NOMO-1 treated with dmso at 0.1 percent for 144 hours (cell line): ENCODE data around the gene SUSD3.
A peak's percentile ranks its signal among the peaks of the same experiment; 100 is the strongest.

Source experiments
- DNase-seq: peaks from one replicate; lab custom pipeline; 2025; ENCODE audit not compliant: unreplicated experiment; lab: John Stamatoyannopoulos, UW

SUSD3 gene

DNA sequence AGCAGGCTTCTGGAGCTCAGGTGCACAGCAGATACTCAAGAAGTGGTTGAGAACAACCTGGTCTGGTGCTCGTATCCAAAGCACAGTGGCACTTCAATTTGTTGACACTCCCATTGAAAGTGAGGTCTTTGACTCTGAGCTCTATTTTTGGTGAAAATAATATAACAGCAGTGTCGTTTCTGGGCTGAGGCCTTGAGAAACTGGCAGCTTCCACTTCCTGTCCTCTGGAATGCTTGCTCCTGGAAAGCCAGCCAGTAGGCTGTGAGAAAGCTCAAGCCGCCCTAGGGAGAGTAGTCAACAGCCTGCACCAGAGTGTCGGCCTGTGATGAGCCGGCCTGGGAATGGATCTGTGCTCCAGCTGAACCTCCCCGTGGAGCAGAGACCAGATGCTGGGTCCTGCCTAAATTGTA is 6.8 kb upstream of the SUSD3 start:
- no peak for DNase-seq

DNA sequence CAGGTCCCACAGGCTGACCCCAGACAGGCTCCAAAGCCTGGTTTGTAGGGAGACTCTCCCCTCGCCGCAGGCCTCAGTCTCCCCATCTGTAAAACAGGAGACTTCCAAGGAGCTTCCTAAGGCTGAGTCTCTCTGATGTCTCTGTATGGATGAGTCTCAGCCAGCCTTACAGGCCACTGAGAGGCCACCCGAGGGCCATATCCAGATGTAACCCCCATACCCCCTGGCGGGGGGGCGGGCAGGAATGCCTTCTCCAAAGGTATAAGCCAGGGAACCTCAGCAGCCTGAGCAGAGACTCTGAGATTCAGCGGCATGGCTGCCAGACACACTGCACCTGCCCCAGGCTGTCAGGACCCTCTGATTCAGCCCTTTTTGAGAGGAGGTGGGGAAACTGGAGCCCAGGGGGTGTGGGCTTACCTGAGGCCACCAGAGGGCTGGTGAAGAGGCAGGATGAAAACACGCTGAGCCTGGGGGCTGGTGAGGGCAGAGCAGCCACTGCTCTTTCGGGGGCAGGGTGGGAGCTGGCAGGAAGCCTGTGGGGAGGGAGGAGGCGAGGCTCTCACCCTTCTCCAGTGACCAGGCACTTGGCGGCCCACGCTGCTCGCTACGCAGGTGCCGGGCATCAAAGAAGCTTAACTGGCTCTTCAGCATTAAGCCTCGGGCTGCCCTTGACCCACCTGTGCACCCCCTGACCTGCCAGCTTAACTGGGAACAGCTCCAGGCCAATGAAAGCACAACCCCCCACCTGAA is 5.5 kb upstream of the SUSD3 start:
- no peak for DNase-seq

DNA sequence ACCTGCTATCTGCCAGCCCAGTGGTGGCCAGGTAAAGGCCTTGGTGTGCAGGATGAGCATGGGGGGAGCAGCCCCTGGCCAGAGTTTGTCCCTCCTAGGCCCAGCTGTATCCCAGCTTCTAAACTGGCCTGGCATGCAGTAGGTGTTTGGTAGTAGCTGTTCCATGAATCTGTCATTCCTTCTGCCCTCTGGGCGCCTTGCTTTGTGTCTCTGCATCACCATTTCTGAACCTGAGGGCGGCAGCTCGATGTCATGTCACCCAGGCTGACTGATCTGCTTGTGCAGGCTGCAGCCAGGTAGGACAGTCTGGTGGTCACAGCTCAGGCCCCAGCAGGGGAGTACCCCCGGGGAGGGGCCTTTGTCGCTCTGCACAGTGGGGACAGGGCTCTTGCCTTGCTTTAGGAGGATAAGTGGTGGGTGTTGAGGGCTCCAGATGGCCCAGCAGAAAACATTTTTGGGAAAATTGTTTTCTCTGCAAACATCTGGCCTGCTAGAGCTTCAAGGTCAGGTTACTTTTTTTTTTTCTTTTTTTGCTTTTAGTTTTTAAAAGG is 4.6 kb upstream of the SUSD3 start:
- DNase-seq, result no peak

DNA sequence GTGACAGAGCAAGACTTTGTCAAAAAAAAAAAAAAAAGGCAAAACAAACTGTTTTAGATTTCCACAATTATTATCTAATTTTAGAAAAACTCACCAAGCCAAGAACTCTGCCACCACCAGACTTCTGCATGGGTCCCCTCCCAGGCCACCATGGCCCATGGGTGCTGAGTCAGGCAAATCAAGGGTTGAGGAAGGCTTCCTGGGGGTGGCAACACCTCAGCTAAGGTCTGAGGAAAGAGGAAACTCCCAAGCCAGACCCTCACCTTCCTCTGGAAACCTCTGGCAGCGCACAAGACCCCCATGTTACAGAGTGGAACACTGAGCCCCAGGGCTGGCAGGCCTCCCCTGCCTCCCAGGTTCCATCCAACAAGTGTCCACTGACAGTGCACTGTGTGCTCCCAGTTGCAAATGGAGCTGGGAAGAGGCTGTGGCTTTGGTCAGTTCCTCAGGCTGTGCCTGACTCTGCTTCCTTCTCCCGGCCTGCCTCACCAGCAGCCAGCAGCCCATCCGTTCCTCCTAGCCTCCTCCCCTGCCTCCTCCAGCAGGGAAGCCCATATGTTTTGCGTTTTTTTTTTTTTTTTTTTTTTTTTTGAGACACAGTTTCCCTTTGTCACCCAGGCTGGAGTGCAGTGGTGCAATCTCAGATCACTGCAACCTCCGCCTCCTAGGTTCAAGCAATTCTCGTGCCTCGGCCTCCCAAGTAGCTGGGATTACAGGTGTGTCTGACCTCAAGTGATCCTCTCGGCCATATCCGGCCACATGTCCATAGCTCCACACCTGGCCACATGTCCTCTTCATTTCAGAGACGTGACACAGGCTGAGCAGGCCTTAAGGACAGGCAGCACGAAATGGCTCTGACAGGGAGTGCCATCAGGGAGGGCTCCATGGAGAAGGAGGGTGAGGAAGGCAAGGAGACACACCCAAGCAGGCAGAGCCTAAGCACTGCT is 3.5 kb upstream of the SUSD3 start:
- DNase-seq, result no peak

DNA sequence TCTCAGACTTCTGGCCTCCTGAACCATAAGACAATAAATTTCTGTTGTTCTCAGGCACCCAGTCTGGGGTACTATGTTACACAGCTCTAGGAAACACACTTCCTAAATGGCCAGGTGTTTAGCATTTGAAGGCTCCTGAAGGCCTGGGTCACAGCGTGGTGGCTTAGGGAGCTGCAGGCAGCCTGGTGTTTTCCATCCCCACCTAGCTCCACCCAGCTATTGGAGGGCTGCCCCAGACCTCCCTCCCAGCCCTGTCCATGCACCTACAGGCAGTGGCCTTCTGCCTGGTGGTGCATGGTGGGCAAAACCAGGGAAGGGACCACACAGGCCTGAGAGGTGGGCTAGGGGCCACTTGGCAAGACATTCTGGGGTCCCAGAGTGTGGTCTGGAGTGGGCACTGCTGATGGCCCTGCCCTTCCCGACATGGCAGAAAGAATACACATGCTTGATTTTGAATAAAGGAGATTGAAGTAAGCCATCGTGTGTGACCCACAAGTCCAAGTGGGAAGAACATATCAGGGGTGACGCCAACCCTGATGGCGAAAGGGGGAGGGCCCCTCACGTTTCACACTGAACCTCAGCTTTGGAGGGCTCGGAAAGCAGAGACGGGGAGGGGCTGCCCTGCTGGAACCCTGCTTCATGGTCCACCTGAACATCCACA is 1.3 kb upstream of the SUSD3 start:
- DNase-seq, result no peak

DNA sequence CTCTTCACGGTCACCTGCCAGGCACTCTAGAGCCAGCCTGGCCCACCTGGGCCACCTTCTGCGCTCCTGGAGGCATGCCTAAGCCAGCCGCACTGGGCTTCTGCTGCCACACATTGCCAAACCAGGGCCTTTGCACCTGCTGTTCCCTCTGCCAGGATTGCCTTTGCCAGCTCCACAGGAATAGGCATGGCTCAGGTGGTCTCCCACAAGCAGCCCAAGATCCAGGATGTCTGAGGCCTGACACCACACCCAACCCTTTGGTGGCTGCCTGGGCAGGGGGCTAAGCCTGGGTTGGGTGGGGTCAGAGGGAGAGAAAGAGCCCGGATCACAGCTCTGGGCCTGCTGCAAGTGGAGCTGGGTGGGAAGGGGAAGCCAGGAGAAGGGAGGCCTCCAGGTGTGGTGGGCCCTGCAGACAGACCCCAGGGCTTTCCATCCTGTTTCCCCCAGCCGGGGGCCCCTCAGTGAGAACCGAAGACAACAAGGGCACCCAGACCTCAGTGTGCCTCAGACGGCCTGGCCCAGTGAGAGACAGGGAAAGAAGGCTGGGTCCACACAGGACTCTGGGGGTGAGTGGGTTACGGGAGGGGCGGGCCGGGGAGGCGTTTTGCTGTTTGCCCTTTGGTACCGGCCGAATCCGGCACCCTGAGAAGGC is 672 bp upstream of the SUSD3 start:
- DNase-seq, result no peak

DNA sequence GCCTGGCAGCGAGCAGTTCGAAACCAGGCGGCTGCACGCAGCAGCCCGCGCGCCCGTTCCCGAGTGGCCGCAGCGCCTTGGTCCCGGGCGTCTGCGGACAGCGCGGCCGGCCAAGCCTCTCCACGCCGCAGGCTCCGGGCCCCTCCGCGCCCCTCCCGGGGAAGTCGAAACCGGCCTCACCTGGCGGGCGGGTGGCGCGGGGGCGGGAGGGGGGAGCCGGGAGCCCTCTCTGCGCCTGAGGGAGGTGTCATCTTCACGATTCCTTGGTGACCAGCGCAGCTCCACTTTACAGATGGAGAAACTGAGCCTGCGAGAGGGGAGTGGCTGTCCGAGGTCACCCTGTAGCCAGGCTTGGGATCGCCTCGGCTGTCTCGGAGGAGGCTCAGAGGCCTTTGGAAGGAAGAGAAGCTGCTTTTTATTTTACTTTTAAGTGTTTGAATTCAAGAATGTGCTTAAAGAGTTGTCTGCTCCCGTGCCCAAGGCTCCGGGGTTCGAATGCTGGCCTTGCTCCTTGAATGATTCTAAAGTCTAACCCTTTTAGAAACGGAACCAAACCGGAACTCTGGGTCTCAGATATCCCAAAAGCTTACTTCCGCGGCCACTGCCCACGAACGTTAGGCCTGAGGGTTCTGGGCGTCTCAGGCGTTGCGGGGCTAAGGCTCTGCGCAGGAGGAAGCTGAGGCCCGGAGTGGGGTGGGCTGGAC is 662 bp downstream of the SUSD3 start:
- DNase-seq, result peak; percentile 66

DNA sequence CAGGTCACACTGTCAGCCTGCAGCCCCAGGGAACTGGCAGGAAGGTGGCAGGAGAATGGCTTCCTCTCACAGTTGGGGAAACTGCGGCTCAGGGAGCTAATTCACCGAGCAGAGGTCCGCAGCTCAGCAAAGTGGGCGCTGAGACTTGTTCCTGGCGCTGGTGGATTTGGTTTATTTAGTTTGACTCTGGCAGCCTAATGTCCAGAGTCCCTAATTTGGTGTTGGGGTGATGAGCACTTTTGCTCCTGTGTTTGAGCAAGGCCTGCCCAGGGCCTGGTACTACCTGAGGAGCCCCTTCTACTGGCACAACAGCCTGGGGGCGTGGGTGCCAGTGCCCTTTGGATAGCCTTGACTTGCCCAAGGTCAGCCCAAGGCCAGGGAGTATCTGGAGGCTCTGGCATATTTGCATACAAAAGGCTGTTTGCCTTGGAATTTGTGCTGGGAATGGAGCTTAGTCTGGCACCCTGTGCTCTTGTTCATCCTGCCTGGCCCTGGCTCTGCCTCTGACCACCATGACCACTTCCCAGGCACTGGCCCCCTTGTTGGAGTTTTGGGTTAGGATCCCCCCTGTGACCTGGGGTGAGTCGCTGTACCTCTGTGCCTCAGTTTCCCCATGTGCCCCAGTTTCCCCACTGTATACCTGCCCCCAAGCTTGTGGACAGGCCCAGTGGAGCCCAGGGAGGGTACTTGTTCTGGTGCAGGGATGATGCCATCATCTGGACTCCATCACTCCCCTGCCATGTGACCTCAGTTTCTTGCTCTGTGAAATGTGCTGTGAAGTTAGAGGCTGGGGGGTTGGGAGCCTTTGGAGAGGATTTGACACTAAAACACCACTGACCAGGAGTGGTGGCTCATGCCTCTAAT is 1.4 kb downstream of the SUSD3 start:
- no peak for DNase-seq

DNA sequence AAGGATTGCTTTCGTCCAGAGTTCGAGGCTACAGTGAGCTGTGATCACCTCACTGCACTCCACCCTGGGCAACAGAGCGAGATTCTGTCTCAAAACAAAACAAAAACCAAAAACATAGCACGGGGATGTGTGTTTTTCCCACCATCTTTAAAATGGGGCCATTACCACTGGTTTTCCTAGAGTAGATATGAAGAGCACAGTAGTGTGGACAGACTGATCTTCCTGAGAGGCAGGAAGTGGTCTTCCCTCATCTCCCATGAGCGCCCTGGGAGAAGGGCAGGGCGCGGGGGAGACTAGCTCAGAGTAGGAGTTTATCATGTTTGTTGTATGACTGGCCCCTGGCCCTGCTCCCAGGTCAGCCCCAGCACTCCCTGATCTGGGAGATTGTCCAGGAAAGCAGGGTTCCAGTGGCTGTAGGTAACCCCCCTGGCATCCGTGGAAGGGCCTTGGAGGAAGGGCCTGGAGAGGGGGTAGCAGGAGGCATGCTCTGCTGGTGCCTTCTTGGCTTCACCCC is 2.3 kb downstream of the SUSD3 start:
- DNase-seq, result no peak

DNA sequence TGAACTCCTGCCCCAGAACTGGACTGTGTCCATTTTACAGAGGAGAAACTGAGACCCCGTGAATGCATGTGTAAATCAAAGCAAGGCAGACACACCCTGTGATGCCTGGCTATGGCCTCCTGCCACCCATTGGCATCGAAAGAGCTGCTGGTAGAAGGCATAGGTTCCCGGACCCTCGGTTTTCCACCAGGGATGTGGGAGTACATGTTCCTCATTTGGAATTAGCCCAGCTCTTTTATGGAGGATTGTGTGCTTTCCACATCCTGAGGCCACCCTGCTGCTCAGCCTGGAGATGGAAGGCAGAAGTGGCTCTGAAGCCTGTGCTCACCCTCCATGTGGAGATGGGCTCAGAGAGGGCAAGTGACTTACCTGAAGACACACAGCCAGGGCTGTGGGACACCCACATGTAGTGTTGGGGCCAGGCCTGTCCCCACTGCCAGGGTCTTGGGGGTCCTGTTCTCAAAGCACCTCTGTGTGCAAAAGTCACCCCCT is 2.8 kb downstream of the SUSD3 start:
- no peak for DNase-seq

DNA sequence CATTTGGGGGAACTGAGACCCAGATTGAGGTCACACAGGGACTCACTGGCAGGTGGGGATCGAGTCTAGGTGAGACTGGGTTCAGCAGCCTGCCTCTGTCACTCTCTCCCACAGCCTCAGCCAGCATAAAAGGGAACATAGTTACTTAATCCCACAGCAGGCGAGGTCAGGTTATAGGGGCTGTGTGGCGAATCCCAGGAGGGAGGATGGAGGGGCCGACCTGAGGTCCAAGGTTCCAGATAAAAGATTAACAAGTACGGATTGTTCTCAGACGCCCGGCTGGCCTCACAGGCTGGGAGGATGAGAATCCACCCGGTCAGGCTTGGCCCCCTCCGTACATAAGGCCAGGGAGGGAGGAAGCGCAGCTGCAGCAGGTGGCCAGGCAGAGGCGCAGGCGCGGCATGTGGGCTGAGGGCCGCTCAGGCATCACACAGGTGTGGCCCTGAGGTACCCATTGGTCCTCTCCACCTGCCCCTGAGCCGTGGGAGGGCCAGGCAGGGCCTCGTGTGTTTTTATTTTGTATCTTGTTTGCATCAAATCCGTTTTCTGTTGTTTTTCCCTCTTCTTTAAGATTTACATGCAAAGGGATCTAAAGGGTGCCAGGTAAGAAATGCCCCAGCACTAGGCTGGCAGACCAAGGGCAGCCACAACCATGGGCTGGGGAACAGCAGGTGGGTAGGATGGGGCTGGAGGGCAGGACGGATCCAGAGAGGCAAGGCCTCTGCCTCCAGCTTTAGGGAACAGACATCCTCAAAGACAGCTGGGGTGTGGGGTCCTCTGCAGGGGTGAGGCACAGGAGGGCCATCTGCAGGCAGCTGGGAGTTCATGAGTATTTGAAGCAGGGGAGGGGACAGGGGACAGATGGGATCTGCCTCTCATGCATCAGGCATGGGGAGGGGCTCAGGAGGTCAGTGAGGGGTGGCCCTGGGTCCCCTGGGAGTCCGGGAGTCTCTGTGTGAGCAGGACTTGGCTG is 3.6 kb downstream of the SUSD3 start:
- no peak for DNase-seq

DNA sequence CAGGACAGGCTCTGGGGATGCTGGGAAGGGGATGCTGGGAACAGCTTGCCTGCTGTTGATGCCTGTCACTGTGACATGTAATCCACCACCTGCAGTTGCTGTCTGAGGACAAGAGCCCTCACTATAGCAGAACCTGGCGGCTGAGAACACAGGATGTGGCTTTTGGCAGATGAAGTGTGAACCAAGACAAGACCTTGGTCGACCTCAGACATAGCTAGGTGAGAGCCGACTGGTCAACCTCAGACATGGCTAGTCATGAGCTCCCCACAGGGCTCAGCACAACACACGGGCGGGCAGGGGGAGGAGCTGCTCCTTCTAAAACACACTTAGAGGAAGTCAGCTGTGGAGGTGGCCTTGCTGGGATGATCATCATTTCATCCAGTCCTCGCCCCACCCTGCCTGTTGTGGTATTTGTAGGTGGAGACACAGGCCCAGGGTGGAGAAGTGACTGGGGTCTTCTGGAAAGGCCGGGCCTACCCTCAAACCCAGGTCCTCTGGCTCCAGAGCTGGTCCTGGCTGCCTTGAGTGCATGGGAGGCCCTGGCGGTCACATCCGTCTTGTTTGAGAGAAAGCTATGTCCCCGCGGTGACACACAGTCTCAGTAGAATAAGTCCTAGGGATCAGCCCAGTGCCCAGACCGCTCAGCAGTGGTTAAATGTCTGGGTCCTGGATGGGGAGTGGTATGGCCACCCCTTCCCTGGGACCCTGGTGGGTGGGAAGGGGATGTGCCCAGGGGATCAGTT is 6.1 kb downstream of the SUSD3 start:
- peak; percentile 93 for DNase-seq

DNA sequence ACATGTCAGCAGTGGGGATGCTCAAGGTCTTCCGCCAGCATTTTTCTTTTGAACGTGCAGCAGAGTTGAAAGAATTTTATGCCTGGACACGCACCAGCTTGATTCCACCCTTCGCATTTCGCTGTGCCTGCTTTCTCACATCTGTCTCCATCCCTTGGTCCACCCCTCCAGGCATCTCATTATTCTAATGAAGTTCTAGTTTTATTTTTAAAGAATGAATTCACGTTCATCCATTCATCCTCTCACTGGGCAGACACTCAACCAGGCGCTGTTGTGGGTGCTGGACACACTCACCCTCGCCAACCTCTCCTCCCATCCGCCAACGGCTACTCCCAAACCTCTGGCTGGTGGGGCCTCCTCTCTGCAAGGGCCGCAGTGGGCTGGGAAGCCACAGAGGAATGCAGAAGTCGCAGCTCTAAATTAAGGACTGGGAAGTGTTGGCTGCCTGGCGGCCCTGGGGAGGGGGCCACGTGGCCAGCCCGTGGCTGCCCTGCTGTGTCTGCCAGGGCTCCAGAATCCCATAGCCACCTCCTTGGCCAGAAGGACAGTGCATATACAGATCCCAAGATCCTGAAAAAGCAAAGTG is 6.7 kb downstream of the SUSD3 start:
- DNase-seq, result peak; percentile 12

DNA sequence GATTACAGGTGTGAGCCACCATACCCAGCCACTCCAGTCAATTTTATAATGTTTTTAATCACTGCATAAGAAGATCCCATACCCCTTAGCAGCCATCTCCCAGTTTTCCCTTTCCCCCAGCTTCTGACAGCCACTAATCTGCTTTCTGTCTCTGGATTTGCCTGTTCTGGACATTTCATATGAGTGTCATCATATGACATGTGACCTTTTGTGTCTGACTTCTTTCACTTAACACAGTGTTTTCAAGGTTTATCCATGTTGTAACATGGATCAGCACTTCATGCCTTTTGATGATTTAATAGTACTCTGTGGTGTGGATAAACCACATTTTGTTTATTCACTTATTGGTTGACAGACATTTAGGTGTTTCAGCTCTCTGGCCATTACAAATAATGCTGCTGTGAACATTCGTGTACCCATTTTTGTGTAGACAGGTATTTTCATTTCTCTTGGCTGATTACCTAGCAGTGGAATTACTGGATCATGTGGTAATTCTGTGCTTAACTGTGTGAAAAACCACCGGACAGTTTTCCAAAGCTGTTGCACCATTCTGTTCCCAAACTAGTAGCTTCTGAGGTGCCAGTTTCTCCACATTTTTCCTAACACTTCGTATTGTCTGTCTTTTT is 8.6 kb downstream of the SUSD3 start:
- DNase-seq, result no peak

DNA sequence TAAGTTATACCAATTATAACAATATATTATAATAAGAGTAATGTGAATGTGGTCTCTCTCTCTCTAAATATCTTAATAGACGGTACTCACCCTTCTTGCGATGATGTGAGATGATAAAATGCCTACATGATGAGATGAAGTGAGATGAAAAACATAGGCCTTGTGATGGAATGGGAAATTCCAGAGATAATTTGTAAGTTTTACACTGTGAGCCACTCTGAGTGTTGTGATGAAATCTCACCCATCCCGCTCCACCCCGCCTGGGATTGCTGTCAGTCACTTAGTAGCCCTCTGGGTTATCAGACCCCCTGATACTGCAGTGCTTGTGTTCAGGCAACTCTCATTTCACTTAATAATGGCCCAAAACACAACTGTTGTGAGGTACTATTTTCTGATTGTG is 10.5 kb downstream of the SUSD3 start:
- no peak for DNase-seq

DNA sequence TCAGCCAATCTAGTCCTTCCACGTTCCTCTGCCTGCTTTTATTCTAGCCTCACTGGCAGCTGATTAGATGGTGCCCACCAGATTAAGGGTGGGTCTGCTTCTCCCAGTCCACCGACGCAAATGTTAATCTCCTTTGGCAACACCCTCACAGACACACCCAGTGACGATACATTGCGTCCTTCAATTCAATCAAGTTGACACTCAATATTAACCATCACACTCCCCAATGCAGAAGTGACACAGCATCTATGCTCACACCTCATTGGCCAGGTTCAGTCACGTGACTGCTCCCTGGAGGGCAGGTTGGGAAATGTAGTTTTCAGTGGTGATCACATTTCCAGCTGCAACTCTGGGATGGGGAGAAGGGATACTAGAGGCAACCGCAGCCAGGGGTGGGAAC is 13.0 kb downstream of the SUSD3 start:
- no peak for DNase-seq
